Adipocyte (in vitro differentiated cells): ENCODE measurements around the gene ZDHHC7.
A peak's percentile ranks its signal among the peaks of the same experiment; 100 is the strongest.

ENCODE experiments used
- DNase-seq: peaks from one replicate; pipeline ENCODE4 v3.0.0-alpha.2; 2015; ENCODE audit warnings: low read depth
- H3K27me3 ChIP-seq: replicated peaks from 2 replicates; pipeline ENCODE4 v1.7.0; 2013; ENCODE audit warnings: mild to moderate bottlenecking, low read length, moderate library complexity; ENCODE audit not compliant: control insufficient read depth, insufficient read depth
- H3K36me3 ChIP-seq: 2 replicates; pipeline ENCODE4 v1.7.0; 2013; ENCODE audit warnings: low read length, mild to moderate bottlenecking, moderate library complexity; ENCODE audit not compliant: control insufficient read depth, insufficient read depth, severe bottlenecking
- H3K4me1 ChIP-seq: 2 replicates; pipeline ENCODE4 v1.7.0; 2013; ENCODE audit warnings: mild to moderate bottlenecking, low read length, moderate library complexity; ENCODE audit not compliant: control insufficient read depth, insufficient read depth
- H3K4me3 ChIP-seq: 2 replicates; pipeline ENCODE4 v1.7.0; 2013; ENCODE audit warnings: mild to moderate bottlenecking, low read length, moderate library complexity
- H3K9ac ChIP-seq: 2 replicates; pipeline ENCODE4 v1.7.0; 2013; ENCODE audit warnings: mild to moderate bottlenecking, low read length, moderate library complexity
- H3K9me3 ChIP-seq: 2 replicates; pipeline ENCODE4 v1.7.0; 2013; ENCODE audit warnings: mild to moderate bottlenecking, low read length, moderate library complexity; ENCODE audit not compliant: control insufficient read depth

Gene ZDHHC7

DNA sequence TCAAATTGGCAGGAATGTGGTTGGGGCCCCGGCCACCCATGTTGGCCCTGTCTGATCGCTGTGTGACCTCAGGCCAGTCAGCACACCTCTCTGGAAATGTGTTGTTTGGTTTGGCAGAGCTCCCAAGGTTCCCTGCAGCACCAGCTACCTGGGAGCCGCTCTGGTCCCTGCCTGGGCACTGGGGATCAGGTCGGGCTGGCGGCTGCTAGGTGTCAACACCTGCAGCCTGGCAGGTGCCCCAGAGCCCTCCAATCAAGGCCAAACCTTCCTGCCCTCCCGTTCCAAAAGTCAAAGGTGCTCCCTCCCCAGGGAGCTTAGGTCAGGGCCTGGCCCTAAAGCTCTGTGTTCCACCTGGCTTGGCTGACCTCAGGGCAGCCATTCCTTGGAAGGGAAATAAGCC lies 55.9 kb downstream of the ZDHHC7 start:
- DNase-seq, result no peak
- H3K4me1 ChIP-seq, result peaks cover 3% of the 10 kb centered on the region
- peaks cover 7% of the 10 kb centered on the region for H3K27me3 ChIP-seq
- H3K4me3 ChIP-seq, result no peak overlapping the region
- no peak overlapping the region for H3K9ac ChIP-seq
- no peaks in the 10 kb centered on the region for H3K9me3 ChIP-seq
- no peaks in the 10 kb centered on the region for H3K36me3 ChIP-seq

GRCh38 chr16:84953190-84953746 lies 58.1 kb downstream of the ZDHHC7 start:
- H3K4me3 ChIP-seq, result no peak overlapping the region
- no peaks in the 10 kb centered on the region for H3K36me3 ChIP-seq
- peaks cover 9% of the 10 kb centered on the region for H3K27me3 ChIP-seq
- H3K9ac ChIP-seq, result peak overlapping the region; percentile 18
- H3K4me1 ChIP-seq, result peaks cover 3% of the 10 kb centered on the region
- no peak for DNase-seq
- no peaks in the 10 kb centered on the region for H3K9me3 ChIP-seq

DNA sequence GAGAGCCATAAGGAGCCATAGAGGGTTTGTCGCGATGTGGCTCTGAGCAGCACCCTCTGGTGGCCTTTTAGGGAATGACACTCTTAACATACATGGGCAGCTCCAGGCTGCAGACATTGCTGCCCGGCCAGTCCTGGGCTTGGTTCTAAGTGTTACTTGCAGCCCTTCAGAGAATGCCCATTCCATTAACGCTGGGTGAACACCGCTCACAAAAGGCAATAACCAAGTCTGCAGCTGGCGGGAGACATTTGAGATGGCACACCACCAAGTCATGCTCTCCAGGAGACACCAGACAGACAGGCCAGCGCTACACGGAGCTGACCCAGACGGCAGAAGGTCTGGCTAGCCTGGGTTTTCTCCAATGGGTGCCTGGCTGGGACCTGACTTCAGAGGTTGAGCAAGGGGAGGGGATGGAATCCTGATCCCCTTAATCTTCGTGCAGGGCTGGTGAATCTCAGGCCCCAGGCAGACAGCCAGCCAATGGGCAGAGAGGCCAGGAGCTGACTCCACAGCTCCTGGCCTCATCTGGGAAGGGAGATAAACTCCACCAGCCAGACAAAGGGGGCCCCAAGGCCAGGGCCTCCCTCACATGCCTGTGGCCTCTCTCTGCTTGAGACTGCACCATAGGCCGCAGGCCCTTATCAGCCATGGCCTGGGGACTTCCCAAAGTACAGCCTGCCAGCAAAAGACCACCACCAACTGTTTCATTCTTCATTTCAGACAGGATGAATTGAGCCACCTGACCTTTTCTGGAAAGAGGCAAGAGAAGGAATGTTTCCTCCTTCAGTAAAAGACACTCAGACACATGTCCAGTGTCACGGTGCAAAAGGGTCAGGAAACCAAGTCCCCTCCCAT lies 58.8 kb downstream of the ZDHHC7 start:
- H3K36me3 ChIP-seq, result no peaks in the 10 kb centered on the region
- H3K4me3 ChIP-seq, result no peak overlapping the region
- H3K9me3 ChIP-seq, result no peaks in the 10 kb centered on the region
- peaks cover 3% of the 10 kb centered on the region for H3K4me1 ChIP-seq
- H3K27me3 ChIP-seq, result peaks cover 6% of the 10 kb centered on the region
- peak overlapping the region; percentile 18 for H3K9ac ChIP-seq
- DNase-seq, result peak; percentile 91

DNA sequence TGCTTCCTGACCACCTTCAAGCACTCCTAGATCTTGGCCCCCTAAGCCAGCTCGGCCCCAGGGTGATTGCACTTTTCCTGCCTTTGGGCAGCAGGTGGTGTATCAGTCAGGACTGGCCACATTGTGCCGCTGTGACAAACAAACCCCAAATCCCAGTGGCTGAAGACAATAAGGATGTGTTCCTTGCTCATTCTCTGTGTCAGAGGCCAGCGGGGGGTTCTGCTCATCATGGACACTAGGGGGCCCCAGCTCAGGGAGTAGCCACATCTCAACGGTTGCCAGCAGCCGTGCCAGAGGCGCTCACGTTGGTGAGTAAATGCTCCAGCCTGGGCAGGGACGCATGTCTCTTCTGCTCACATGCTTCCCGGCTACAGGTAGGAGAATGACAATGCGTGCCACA lies 60.4 kb downstream of the ZDHHC7 start:
- peaks cover 5% of the 10 kb centered on the region for H3K27me3 ChIP-seq
- no peaks in the 10 kb centered on the region for H3K36me3 ChIP-seq
- DNase-seq, result no peak
- H3K4me1 ChIP-seq, result peaks cover 3% of the 10 kb centered on the region
- no peak overlapping the region for H3K4me3 ChIP-seq
- no peaks in the 10 kb centered on the region for H3K9me3 ChIP-seq
- no peak overlapping the region for H3K9ac ChIP-seq

- Histone ChIP-seq H3K27me3 (peaks cover 5% of the 10 kb centered on the region), H3K9ac (no peak overlapping the region), H3K4me3 (no peak overlapping the region), H3K36me3 (no peaks in the 10 kb centered on the region), H3K9me3 (no peaks in the 10 kb centered on the region), H3K4me1 (peaks cover 3% of the 10 kb centered on the region)
- DNase-seq, result no peak
Observed at GRCh38 chr16:84949772-84950436, 61.4 kb downstream of the ZDHHC7 start.

DNA sequence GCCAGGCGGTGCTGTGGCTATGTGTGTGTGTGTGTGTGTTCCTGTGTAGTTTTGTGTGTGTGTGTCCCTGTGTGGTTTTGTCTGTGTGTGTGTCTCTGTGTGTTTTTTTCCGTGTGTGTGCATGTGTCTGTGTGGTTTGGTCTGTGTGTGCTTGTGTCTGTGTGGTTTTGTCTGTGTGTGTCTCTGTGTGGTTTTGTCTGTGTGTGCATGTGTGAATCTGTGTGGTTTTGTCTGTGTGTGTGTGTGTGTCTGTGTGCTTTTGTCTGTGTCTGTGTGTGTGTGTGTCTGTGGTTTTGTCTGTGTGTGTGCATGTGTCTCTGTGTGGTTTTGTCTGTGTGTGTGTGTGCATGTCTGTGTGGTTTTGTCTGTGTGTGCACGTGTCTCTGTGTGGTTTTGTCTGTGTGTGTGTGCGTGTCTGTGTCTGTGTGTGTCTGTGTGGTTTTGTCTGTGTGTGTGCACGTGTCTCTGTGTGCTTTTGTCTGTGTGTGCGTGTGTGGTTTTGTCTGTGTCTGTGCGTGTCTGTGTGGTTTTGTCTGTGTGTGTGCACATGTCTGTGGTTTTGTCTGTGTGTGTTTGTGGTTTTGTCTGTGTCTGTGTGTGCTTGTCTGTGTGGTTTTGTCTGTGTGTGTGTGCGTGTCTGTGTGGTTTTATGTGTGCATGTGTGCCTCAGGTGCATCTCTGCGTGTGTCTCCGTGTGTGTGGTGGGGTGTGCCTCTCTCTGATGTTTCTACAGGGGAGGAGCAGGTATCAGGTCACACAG lies 62.3 kb downstream of the ZDHHC7 start:
- peaks cover 6% of the 10 kb centered on the region for H3K27me3 ChIP-seq
- DNase-seq, result no peak

DNA sequence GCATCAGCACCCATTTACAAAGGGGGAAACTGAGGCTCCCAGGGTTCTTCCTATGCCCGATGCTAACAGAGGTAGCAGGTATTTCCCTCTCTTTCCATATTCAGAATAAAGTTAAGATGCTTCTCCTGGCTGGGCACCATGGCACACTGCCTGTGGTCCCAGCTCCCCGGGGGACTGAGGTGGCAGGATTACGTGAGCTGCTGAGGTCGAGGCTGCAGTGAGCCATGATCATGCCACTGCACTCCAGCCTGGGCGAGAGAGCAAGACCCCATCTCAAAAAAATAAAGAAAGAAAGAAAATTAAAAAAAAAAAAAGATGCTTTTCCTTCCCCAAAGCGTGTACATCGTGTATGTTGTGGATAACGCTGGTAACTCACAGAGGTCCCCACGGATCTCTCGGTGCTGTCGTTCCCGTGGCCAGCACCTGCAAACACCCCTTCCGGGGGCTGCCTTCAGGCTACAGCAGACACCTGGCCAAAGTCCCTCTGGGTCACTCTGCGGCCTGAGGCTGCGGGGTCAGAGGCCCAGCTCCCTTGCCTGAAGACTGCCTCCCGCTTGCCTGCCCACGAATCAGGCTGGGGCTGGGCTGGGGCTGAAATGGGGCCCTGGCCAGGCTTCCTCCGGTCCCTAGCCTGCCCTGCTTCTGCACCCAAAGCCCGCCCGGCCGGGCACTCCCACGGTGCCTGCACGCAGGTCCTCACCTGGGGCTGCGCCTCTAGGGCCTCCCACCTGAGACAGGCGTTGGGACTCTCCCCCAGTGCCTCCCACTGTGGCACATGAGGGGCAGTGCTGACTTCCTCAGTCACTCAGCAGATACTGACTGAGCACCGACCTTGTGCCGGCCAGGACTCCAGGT lies 63.1 kb downstream of the ZDHHC7 start:
- H3K4me1 ChIP-seq, result peaks cover 3% of the 10 kb centered on the region
- H3K9ac ChIP-seq, result no peak overlapping the region
- H3K36me3 ChIP-seq, result no peaks in the 10 kb centered on the region
- no peaks in the 10 kb centered on the region for H3K9me3 ChIP-seq
- peaks cover 6% of the 10 kb centered on the region for H3K27me3 ChIP-seq
- DNase-seq, result no peak
- no peak overlapping the region for H3K4me3 ChIP-seq

More for the DNA sequence above, 62.3 kb downstream of the ZDHHC7 start:
- H3K36me3 ChIP-seq, result no peaks in the 10 kb centered on the region
- no peak overlapping the region for H3K4me3 ChIP-seq
- H3K4me1 ChIP-seq, result peaks cover 3% of the 10 kb centered on the region
- no peaks in the 10 kb centered on the region for H3K9me3 ChIP-seq
- no peak overlapping the region for H3K9ac ChIP-seq

DNA sequence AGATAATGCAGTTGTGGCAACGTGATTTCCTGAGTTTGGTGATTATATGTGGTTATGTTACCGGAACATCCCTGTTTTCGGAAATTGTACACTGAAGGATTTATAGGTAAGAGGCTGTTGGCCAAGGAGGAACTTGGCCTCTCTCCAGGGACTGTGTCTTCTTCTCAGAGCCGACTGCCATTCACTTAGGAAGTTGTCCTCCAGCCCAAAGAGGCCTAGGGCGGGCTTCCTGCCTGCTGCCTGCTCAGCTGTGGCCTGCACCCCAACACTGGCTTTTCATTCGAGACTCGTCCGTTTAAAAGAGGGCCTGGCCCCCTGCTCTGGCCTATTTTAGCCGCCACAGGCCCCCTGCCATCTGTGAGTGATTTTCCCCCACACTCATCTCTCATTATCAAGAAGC lies 64.3 kb downstream of the ZDHHC7 start:
- Histone ChIP-seq H3K27me3 (peaks cover 6% of the 10 kb centered on the region), H3K4me1 (no peaks in the 10 kb centered on the region), H3K9me3 (peaks cover 3% of the 10 kb centered on the region), H3K36me3 (no peaks in the 10 kb centered on the region), H3K9ac (no peak overlapping the region), H3K4me3 (no peak overlapping the region)
- no peak for DNase-seq

DNA sequence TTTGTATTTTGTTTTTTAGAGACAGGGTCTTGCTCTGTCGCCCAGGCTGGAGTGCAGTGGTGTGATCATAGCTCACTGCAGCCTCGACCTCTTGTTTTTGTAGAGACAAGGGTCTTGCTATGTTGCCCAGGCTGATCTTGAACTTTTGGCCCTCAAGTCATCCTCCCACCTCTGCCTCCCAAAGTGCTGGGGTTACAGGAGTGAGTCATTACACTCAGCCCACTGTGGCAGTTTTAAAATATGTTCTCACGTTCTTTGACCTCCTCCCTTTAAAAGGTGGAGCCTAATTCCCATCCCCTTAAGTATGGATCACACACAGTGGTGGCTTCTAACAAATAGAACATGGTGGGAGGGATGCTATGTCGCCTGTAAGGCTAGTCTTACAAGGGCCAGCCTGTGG lies 67.7 kb downstream of the ZDHHC7 start:
- H3K9me3 ChIP-seq, result peaks cover 3% of the 10 kb centered on the region
- H3K9ac ChIP-seq, result no peak overlapping the region
- DNase-seq, result no peak
- H3K36me3 ChIP-seq, result no peaks in the 10 kb centered on the region
- H3K4me1 ChIP-seq, result peaks cover 8% of the 10 kb centered on the region
- no peak overlapping the region for H3K4me3 ChIP-seq
- peaks cover 4% of the 10 kb centered on the region for H3K27me3 ChIP-seq

DNA sequence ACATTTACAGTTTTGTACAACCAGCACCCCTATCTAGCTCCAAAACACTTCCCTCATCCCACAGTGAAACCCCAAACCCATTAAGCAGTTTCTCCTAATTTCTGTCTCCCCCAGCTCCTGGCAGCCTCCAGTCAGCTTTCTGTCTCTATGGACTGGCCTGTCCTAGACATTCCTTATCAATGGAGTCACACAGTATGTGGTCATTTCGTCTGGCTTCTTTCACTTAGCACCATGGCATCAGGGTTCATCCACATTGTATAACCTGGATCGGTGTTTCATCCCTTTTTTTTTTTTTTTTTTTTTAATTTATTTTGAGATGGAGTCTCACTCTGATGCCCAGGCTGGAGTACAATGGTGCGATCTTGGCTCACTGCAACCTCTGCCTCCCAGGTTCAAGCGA lies 68.5 kb downstream of the ZDHHC7 start:
- Histone ChIP-seq H3K36me3 (no peaks in the 10 kb centered on the region), H3K4me3 (no peak overlapping the region), H3K4me1 (peaks cover 8% of the 10 kb centered on the region), H3K27me3 (peaks cover 4% of the 10 kb centered on the region), H3K9ac (no peak overlapping the region), H3K9me3 (peaks cover 3% of the 10 kb centered on the region)
- DNase-seq, result peak; percentile 17
